Endothelial cell of umbilical vein (primary cell): ENCODE results near the gene KCNIP1. TPM values are rescaled to one million over a fixed set of nuclear protein-coding genes. Genes with fewer than 3 reads are reported as not detected.

Experiments used
- BruUV-seq: library from RNA; stranded (reverse); fragments of 400-500 nt; replicated peaks from 2 replicates; lab custom pipeline; 2021; lab: Mats Ljungman, UMichigan
- CTCF ChIA-PET: fragments of 300-600, 350-600 bp; sonication (Branson Sonifier 250); formaldehyde crosslinking; loops from one replicate; lab custom pipeline; 2021; ENCODE audit warnings: antibody characterized with exemption, inconsistent platforms; lab: Charles Lee
- POLR2A ChIA-PET: fragments of 300-600, 350-600 bp; sonication (Branson Sonifier 250); formaldehyde crosslinking; loops from one replicate; lab custom pipeline; 2021; ENCODE audit warnings: antibody characterized with exemption, inconsistent platforms; lab: Charles Lee
- DNase-seq: peaks from one replicate; pipeline ENCODE4 v3.0.0-alpha.2; 2011; ENCODE audit warnings: low read depth, low spot score
- FAIRE-seq: peaks from 2 replicates; lab custom pipeline; 2011; peaks lifted over from hg19 to GRCh38; lab: Jason Lieb, UNC
- H2AFZ ChIP-seq: 2 replicates; pipeline ENCODE4 v1.6.0; 2012; ENCODE audit warnings: low read depth, low read length, control low read depth, inconsistent platforms
- H3K27ac ChIP-seq: 2 replicates; pipeline ENCODE4 v1.5.1; 2011; ENCODE audit warnings: low read depth, mild to moderate bottlenecking, control low read depth, low read length, moderate library complexity; ENCODE audit not compliant: insufficient read depth
- H3K27me3 ChIP-seq, 2 experiments: 2 replicates each; pipeline versions ENCODE4 v1.6.0 to v1.6.1; 2011; ENCODE audit warnings: low read length in 2 of 2, mixed read lengths in 1 of 2; ENCODE audit not compliant: control insufficient read depth in 2 of 2, insufficient read depth in 2 of 2
- H3K36me3 ChIP-seq, 2 experiments: 2 replicates in 1 of 2; 3 replicates in 1 of 2; pipeline ENCODE4 v1.5.1; 2011; ENCODE audit warnings: low read length in 2 of 2, mild to moderate bottlenecking in 1 of 2, moderate library complexity in 1 of 2; ENCODE audit not compliant: control insufficient read depth in 2 of 2, insufficient read depth in 2 of 2; ENCODE audit errors: extremely low read depth in 1 of 2
- H3K4me1 ChIP-seq: 3 replicates; pipeline ENCODE4 v1.5.1; 2011; ENCODE audit warnings: mild to moderate bottlenecking, low read length; ENCODE audit not compliant: control insufficient read depth, insufficient read depth; ENCODE audit errors: extremely low read depth
- H3K4me2 ChIP-seq: 2 replicates; pipeline ENCODE4 v1.6.1; 2011; ENCODE audit warnings: low read length, control low read depth, mixed read lengths; ENCODE audit not compliant: insufficient read depth
- H3K4me3 ChIP-seq, 3 experiments: fragments of 200-600 bp in 1 of 3; sonication (generic), shearing (Covaris generic) in 1 of 3; replicated peaks in 1 of 3; 2 replicates each; pipeline ENCODE4 v1.5.1; 2011 to 2016; ENCODE audit warnings: control low read depth in 3 of 3, low read length in 3 of 3, mild to moderate bottlenecking in 2 of 3, inconsistent platforms in 1 of 3, low read depth in 1 of 3, moderate library complexity in 1 of 3; ENCODE audit not compliant: insufficient read depth in 1 of 3
- H3K79me2 ChIP-seq: 2 replicates; pipeline ENCODE4 v1.6.0; 2012; ENCODE audit warnings: low read length, inconsistent platforms; ENCODE audit not compliant: control insufficient read depth, insufficient read depth
- H3K9ac ChIP-seq: replicated peaks from 2 replicates; pipeline ENCODE3; 2011; ENCODE audit warnings: low read length, control low read depth; ENCODE audit not compliant: insufficient read depth; ENCODE audit errors: extremely low read depth
- H3K9me1 ChIP-seq: replicated peaks from 3 replicates; pipeline ENCODE4 v1.6.0; 2011; ENCODE audit warnings: mild to moderate bottlenecking, low read length; ENCODE audit not compliant: control insufficient read depth, insufficient read depth; ENCODE audit errors: extremely low read depth
- H3K9me3 ChIP-seq: replicated peaks from 2 replicates; pipeline ENCODE4 v1.5.1; 2012; ENCODE audit warnings: low read length, inconsistent platforms; ENCODE audit not compliant: control insufficient read depth, insufficient read depth
- H4K20me1 ChIP-seq: replicated peaks from 2 replicates; pipeline ENCODE3; 2011; ENCODE audit warnings: mild to moderate bottlenecking, low read length; ENCODE audit not compliant: control insufficient read depth, insufficient read depth; ENCODE audit errors: extremely low read depth
- CTCF ChIP-seq, 2 donors: IDR thresholded peaks; 1 replicate in 1 of 2; 2 replicates in 1 of 2; pipeline ENCODE4 v1.5.1; 2011; ENCODE audit warnings: low read length in 2 of 2, mild to moderate bottlenecking in 2 of 2, moderate library complexity in 2 of 2, control low read depth in 1 of 2, inconsistent platforms in 1 of 2, low read depth in 1 of 2; ENCODE audit not compliant: insufficient read depth in 1 of 2; ENCODE audit errors: extremely low read depth in 1 of 2
- EZH2 ChIP-seq: IDR thresholded peaks from 2 replicates; pipeline ENCODE4 v1.6.1; 2012; ENCODE audit warnings: borderline replicate concordance, low read depth, mild to moderate bottlenecking, moderate library complexity, low read length, inconsistent platforms; ENCODE audit not compliant: severe bottlenecking
- FOS ChIP-seq: IDR thresholded peaks from 2 replicates; pipeline ENCODE4 v1.6.1; 2011; ENCODE audit warnings: mild to moderate bottlenecking, low read length, moderate library complexity, borderline replicate concordance; ENCODE audit not compliant: insufficient read depth
- GATA2 ChIP-seq: IDR thresholded peaks from 2 replicates; pipeline ENCODE4 v1.7.0; 2011; ENCODE audit warnings: low read depth, mild to moderate bottlenecking, moderate library complexity, mixed read lengths, low read length; ENCODE audit not compliant: insufficient read length, insufficient read depth
- JUN ChIP-seq: IDR thresholded peaks from 2 replicates; pipeline ENCODE4 v1.6.1; 2011; ENCODE audit warnings: borderline replicate concordance, low read depth; ENCODE audit not compliant: insufficient read length, insufficient read depth
- MYC ChIP-seq: IDR thresholded peaks from one replicate; pipeline ENCODE4 v1.6.1; 2011; ENCODE audit warnings: mild to moderate bottlenecking, low read depth, low read length
- POLR2A ChIP-seq: IDR thresholded peaks from 2 replicates; pipeline ENCODE4 v1.6.1; 2012; ENCODE audit warnings: low read depth, mild to moderate bottlenecking, control low read depth, low read length
- POLR2AphosphoS5 ChIP-seq: IDR thresholded peaks from 2 replicates; pipeline ENCODE4 v1.6.1; 2012; ENCODE audit warnings: low read depth, mild to moderate bottlenecking, control low read depth, low read length, moderate library complexity; ENCODE audit not compliant: insufficient read depth
- dilution Hi-C: fragments of 300-500 bp; cut with MboI; formaldehyde crosslinking; loops from one replicate; pipeline ENCODE4 v1.15.0; 2019; ENCODE audit warnings: low sequenced_read_pairs; ENCODE audit not compliant: extremely low pct_ligation_motif_present
- intact Hi-C: fragments of 100-400 bp; cut with micrococcal nuclease; formaldehyde crosslinking; loops from one replicate; pipeline ENCODE4 v1.10.0; 2022
- polyA plus RNA-seq, 4 experiments: library from polyadenylated mRNA; depleted of rRNA in 3 of 4; stranded (reverse) in 3 of 4; unstranded in 1 of 4; fragments of >200 nt; gene quantifications; 2 replicates each; pipeline versions ENCODE4 v1.2.1 to v1.2.3, GENCODE V29; 2011 to 2012; ENCODE audit warnings: missing spikeins in 1 of 4
- total RNA-seq: library from RNA; stranded (reverse); gene quantifications from 2 replicates; pipeline ENCODE4 v1.2.3, GENCODE V29; 2021
- TF ChIP-seq, protein P1 (sequence below): IDR thresholded peaks from 2 replicates; pipeline ENCODE4 v1.6.1; 2011; ENCODE audit not compliant: insufficient read depth, insufficient read length

KCNIP1 gene
- total and polyA plus RNA-seq, 2 donors (not counting 3 experiments of a cell fraction or from before 2014, with no cell fraction given): 0.15 TPM; not detected in 1

DNA sequence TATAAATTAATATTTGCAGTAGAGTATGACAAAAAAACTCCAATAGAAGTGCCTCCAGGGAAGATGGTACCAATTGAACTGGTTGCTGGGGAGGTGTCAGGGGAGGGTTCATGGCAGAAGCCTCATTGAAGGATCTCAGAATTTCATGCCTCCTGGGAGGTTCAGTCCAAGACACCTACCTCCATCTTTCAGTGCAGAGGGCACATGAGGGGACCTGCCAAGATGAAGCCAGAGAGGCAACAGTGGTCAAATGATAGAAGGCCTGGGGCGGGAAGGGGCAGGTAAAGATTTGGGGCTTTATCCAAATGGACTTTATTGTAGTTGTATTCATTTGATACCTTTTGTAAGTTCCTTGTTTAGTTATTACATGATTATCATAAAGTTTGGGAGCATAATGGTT, 25.9 kb upstream of the KCNIP1 start:
- dilution Hi-C loops: no loop called here
- H3K4me1 ChIP-seq: peaks cover 6% of the 10 kb centered on the region
- no peaks in the 10 kb centered on the region for H4K20me1 ChIP-seq
- intact Hi-C loops: no loop called here
- H3K4me2 ChIP-seq: no peak overlapping the region
- H3K27ac ChIP-seq: no peak overlapping the region
- no peaks in the 10 kb centered on the region for H3K9me1 ChIP-seq
- no peak for FAIRE-seq
- no peak overlapping the region for H3K9ac ChIP-seq
- H3K36me3 ChIP-seq: no peaks in the 10 kb centered on the region
- TF ChIP-seq, protein P1, sequence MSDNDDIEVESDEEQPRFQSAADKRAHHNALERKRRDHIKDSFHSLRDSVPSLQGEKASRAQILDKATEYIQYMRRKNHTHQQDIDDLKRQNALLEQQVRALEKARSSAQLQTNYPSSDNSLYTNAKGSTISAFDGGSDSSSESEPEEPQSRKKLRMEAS: no peak
- TF ChIP-seq CTCF (IDR thresholded peaks at IDR 0.05; ENCODE audit: extremely low read depth in 1 of 2, insufficient read depth in 1 of 2, low read depth in 1 of 2, low read length in 2 of 2) (no peak), POLR2A (no peak), FOS (no peak), JUN (no peak), GATA2 (no peak), EZH2 (no peak), MYC (no peak), POLR2AphosphoS5 (no peak)
- no peak overlapping the region for H2AFZ ChIP-seq
- H3K27me3 ChIP-seq: no peaks in the 10 kb centered on the region
- H3K9me3 ChIP-seq: no peaks in the 10 kb centered on the region
- ChIA-PET CTCF (interaction anchor here (1.8 kb wide), 1 partner anchor 43 kb away, joined by 11 read pairs; no protein-coding TSS in a partner anchor), POLR2A (no interaction called here)
- H3K79me2 ChIP-seq: no peaks in the 10 kb centered on the region
- no TSS peak for BruUV-seq
- DNase-seq: no peak
- no peak overlapping the region for H3K4me3 ChIP-seq
